ENCODE measurements around the gene FRMD4A. TPM values are rescaled to one million over a fixed set of nuclear protein-coding genes. Genes with fewer than 3 reads are reported as not detected.

FRMD4A gene
- total RNA-seq, 1 experiment from 2014 or later, result 7.1 TPM

- no TSS peak for BruUV-seq (replicated peaks)
- no peak overlapping the region for H3K9ac ChIP-seq (ENCODE audit: low read length)
- H3K9me2 ChIP-seq (replicated peaks; ENCODE audit: low read length), result no peaks in the 10 kb centered on the region
- no peak overlapping the region for H2AFZ ChIP-seq (ENCODE audit: low read length)
- H3K4me2 ChIP-seq (ENCODE audit: low read length), result no peak overlapping the region
- H3K4me3 ChIP-seq (ENCODE audit: low read length), result no peak overlapping the region
- H3K9me3 ChIP-seq (ENCODE audit: low read length), result no peaks in the 10 kb centered on the region
- DNase-seq (no peak), ATAC-seq (no peak)
- intact Hi-C loops (cut with micrococcal nuclease), result no loop called here
- peaks cover 22% of the 10 kb centered on the region; the same call in 1 of the 2 replicates for H3K27me3 ChIP-seq (ENCODE audit: low read length)
- no peaks in the 10 kb centered on the region for H3K36me3 ChIP-seq (ENCODE audit: low read depth, low read length)
- POLR2A ChIA-PET (ENCODE audit: unreplicated experiment), result no interaction called here
- CTCF ChIA-PET, result no interaction called here
- H3K79me2 ChIP-seq (ENCODE audit: low read length), result no peaks in the 10 kb centered on the region
- TF ChIP-seq CTCF (conservative IDR thresholded peaks at IDR 0.05; ENCODE audit: low read depth, low read length) (no peak), EZH2phosphoT487 (IDR thresholded peaks at IDR 0.05; ENCODE audit: borderline replicate concordance, low read length) (no peak), EZH2 (IDR thresholded peaks at IDR 0.05; ENCODE audit: low read length, unreplicated experiment) (no peak)
- no peaks in the 10 kb centered on the region for H3F3A ChIP-seq (ENCODE audit: low read length, unreplicated experiment)
- no peaks in the 10 kb centered on the region for H4K20me1 ChIP-seq (ENCODE audit: low read length)
- no peaks in the 10 kb centered on the region for H3K4me1 ChIP-seq (ENCODE audit: insufficient read depth, low read length)
- H3K27ac ChIP-seq (ENCODE audit: low read length), result no peak overlapping the region
These were observed 170.4 kb downstream of the FRMD4A start for GRCh38 chr10:14160299-14160698.

- no peak for DNase-seq
- no peak for ATAC-seq
- Histone ChIP-seq H3K27ac (ENCODE audit: low read length) (no peak overlapping the region), H3K4me3 (ENCODE audit: low read length) (no peak overlapping the region), H3K36me3 (ENCODE audit: low read depth, low read length) (no peaks in the 10 kb centered on the region), H3K9me3 (ENCODE audit: low read length) (no peaks in the 10 kb centered on the region), H3K79me2 (ENCODE audit: low read length) (no peaks in the 10 kb centered on the region), H3K27me3 (ENCODE audit: low read length) (peaks cover 15% of the 10 kb centered on the region; the same call in 1 of the 2 replicates), H2AFZ (ENCODE audit: low read length) (no peak overlapping the region), H3K9me2 (replicated peaks; ENCODE audit: low read length) (no peaks in the 10 kb centered on the region), H4K20me1 (ENCODE audit: low read length) (no peaks in the 10 kb centered on the region), H3F3A (ENCODE audit: low read length, unreplicated experiment) (no peaks in the 10 kb centered on the region), H3K4me1 (ENCODE audit: insufficient read depth, low read length) (no peaks in the 10 kb centered on the region), H3K4me2 (ENCODE audit: low read length) (no peak overlapping the region), H3K9ac (ENCODE audit: low read length) (no peak overlapping the region)
- TF ChIP-seq EZH2phosphoT487 (IDR thresholded peaks at IDR 0.05; ENCODE audit: borderline replicate concordance, low read length) (no peak), CTCF (conservative IDR thresholded peaks at IDR 0.05; ENCODE audit: low read depth, low read length) (no peak), EZH2 (IDR thresholded peaks at IDR 0.05; ENCODE audit: low read length, unreplicated experiment) (no peak)
- ChIA-PET CTCF (no interaction called here), POLR2A (ENCODE audit: unreplicated experiment) (no interaction called here)
- intact Hi-C loops (cut with micrococcal nuclease), result no loop called here
- no TSS peak for BruUV-seq (replicated peaks)
These were observed 172.1 kb downstream of the FRMD4A start for GRCh38 chr10:14158575-14158974.

DNA sequence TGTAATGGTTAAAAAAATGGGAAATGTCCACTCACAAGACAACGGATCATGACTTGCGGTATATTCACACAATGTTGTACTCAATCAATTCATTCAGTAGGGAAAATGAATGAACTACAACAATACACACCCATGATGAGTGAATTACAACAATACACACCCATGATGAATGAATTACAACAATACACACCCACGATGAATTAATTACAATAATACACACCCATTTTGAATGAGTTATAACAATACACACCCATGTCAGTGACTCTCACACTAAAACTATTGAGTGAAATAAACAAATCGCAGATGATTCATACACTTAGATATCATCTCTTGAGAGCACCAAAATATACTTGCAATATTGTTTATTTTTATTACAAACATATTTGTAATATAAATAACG lies 174.6 kb downstream of the FRMD4A start:
- CTCF ChIA-PET, result no interaction called here
- H4K20me1 ChIP-seq (ENCODE audit: low read length), result no peaks in the 10 kb centered on the region
- no peaks in the 10 kb centered on the region for H3F3A ChIP-seq (ENCODE audit: low read length, unreplicated experiment)
- H3K9me3 ChIP-seq (ENCODE audit: low read length), result no peaks in the 10 kb centered on the region
- no peak for TF ChIP-seq EZH2 (IDR thresholded peaks at IDR 0.05; ENCODE audit: low read length, unreplicated experiment)
- TF ChIP-seq CTCF (conservative IDR thresholded peaks at IDR 0.05; ENCODE audit: low read depth, low read length), result no peak
- TF ChIP-seq EZH2phosphoT487 (IDR thresholded peaks at IDR 0.05; ENCODE audit: borderline replicate concordance, low read length), result no peak
- no peaks in the 10 kb centered on the region for H3K36me3 ChIP-seq (ENCODE audit: low read depth, low read length)
- no peak overlapping the region for H3K9ac ChIP-seq (ENCODE audit: low read length)
- H3K79me2 ChIP-seq (ENCODE audit: low read length), result no peaks in the 10 kb centered on the region
- peaks cover 6% of the 10 kb centered on the region; the same call in 1 of the 2 replicates for H3K27me3 ChIP-seq (ENCODE audit: low read length)
- POLR2A ChIA-PET (ENCODE audit: unreplicated experiment), result no interaction called here
- ATAC-seq (no peak), DNase-seq (no peak)
- no peak overlapping the region for H3K4me2 ChIP-seq (ENCODE audit: low read length)
- H3K27ac ChIP-seq (ENCODE audit: low read length), result no peak overlapping the region
- no peaks in the 10 kb centered on the region for H3K4me1 ChIP-seq (ENCODE audit: insufficient read depth, low read length)
- intact Hi-C loops (cut with micrococcal nuclease), result no loop called here
- no peak overlapping the region for H3K4me3 ChIP-seq (ENCODE audit: low read length)
- H3K9me2 ChIP-seq (replicated peaks; ENCODE audit: low read length), result no peaks in the 10 kb centered on the region
- no peak overlapping the region for H2AFZ ChIP-seq (ENCODE audit: low read length)
- BruUV-seq (replicated peaks), result no TSS peak
